SK-N-SH treated with all-trans-retinoic acid at 6 μM for 48 hours (cell line): Measurements from ENCODE around the gene NKAP.
"Not testable (repeated sequence)": the region's sequence is repeated elsewhere in the genome, so short reads cannot be mapped to it uniquely, and the experiment has no call there.

Source experiments
- ARNTL ChIP-seq: fragments of 450-650 bp; formaldehyde crosslinking; IDR thresholded peaks from 2 replicates; pipeline ENCODE4 v1.5.0; 2020; ENCODE audit warnings: low read depth, mild to moderate bottlenecking, moderate library complexity, borderline replicate concordance
- BACH2 ChIP-seq: fragments of 250-450 bp; sonication (Bioruptor Pico); IDR thresholded peaks from 2 replicates; pipeline ENCODE4 v1.9.0; 2021; ENCODE audit warnings: mild to moderate bottlenecking, borderline replicate concordance
- ESRRG ChIP-seq: fragments of 250-450 bp; sonication (Bioruptor Pico); IDR thresholded peaks from 2 replicates; pipeline ENCODE4 v1.6.1; 2021; ENCODE audit warnings: mild to moderate bottlenecking
- GLIS3 ChIP-seq: fragments of 250-450 bp; sonication (Bioruptor Pico); IDR thresholded peaks from 2 replicates; pipeline ENCODE4 v1.5.0; 2020; ENCODE audit warnings: mild to moderate bottlenecking, moderate library complexity
- PATZ1 ChIP-seq: fragments of 250-450 bp; sonication (Bioruptor Pico); IDR thresholded peaks from 2 replicates; pipeline ENCODE4 v1.8.0; 2020; ENCODE audit warnings: mild to moderate bottlenecking, moderate library complexity, borderline replicate concordance
- POU6F1 ChIP-seq: fragments of 250-450 bp; sonication (Bioruptor Pico); IDR thresholded peaks from 2 replicates; pipeline ENCODE4 v1.8.0; 2021; ENCODE audit warnings: low read depth, mild to moderate bottlenecking, moderate library complexity, borderline replicate concordance
- PPARA ChIP-seq: fragments of 250-450 bp; sonication (Bioruptor Pico); IDR thresholded peaks from 2 replicates; pipeline ENCODE4 v1.5.0; 2020; ENCODE audit warnings: mild to moderate bottlenecking, borderline replicate concordance
- SNAI2 ChIP-seq: fragments of 250-450 bp; sonication (Bioruptor Pico); IDR thresholded peaks from 2 replicates; pipeline ENCODE4 v1.5.0; 2020; ENCODE audit warnings: mild to moderate bottlenecking, moderate library complexity
- ZFP3 ChIP-seq: fragments of 250-450 bp; sonication (Bioruptor Pico); IDR thresholded peaks from 2 replicates; pipeline ENCODE4 v1.5.0; 2020; ENCODE audit warnings: mild to moderate bottlenecking, moderate library complexity
- ZFP30 ChIP-seq: fragments of 450-650 bp; formaldehyde crosslinking; IDR thresholded peaks from 2 replicates; pipeline ENCODE4 v1.5.0; 2022; ENCODE audit warnings: mild to moderate bottlenecking, moderate library complexity
- ZNF565 ChIP-seq: fragments of 450-650 bp; formaldehyde crosslinking; conservative IDR thresholded peaks from 2 replicates; pipeline ENCODE4 v1.5.0; 2020; ENCODE audit warnings: low read depth, mild to moderate bottlenecking, moderate library complexity
- ZNF70 ChIP-seq: fragments of 450-650 bp; formaldehyde crosslinking; IDR thresholded peaks from 2 replicates; pipeline ENCODE4 v1.5.0; 2020; ENCODE audit warnings: mild to moderate bottlenecking, moderate library complexity

GRCh38 chrX:119922391-119922790 lies 21.2 kb downstream of the NKAP start:
- TF ChIP-seq ESRRG (CRISPR knock-in tag); ZFP3; POU6F1; ARNTL (CRISPR knock-in tag); PPARA (CRISPR knock-in tag); PATZ1; ZNF565; ZFP30 (CRISPR knock-in tag); GLIS3 (CRISPR knock-in tag); BACH2 (CRISPR knock-in tag); SNAI2 (CRISPR knock-in tag); ZNF70 (CRISPR knock-in tag): not testable (repeated sequence)
